MCF 10A (cell line): ENCODE data around the gene RPUSD2. TPM values are rescaled to one million over a fixed set of nuclear protein-coding genes. Genes with fewer than 3 reads are reported as not detected.
A peak's percentile ranks its signal among the peaks of the same experiment; 100 is the strongest.

Experiments used
- BruUV-seq: library from RNA; stranded (reverse); fragments of 400-500 nt; replicated peaks from 2 replicates; lab custom pipeline; 2021; lab: Mats Ljungman, UMichigan
- CTCF ChIA-PET: fragments of 300-600 bp; sonication (Branson Sonifier 250); formaldehyde crosslinking; extraction: SDS; loops from one replicate; lab custom pipeline; 2021; ENCODE audit warnings: antibody characterized with exemption, inconsistent platforms; lab: Yijun Ruan, JAX
- POLR2A ChIA-PET: fragments of 300-600, 350-650 bp; sonication (Branson Sonifier 250); formaldehyde crosslinking; extraction: SDS; loops from one replicate; lab custom pipeline; 2020; ENCODE audit warnings: antibody characterized with exemption, inconsistent platforms; lab: Yijun Ruan, JAX
- DNase-seq: peaks from one replicate; pipeline ENCODE4 v3.0.0-alpha.2; 2018; ENCODE audit not compliant: unreplicated experiment
- H3K27ac Mint-ChIP-seq: one replicate; pipeline ENCODE4 v1.8.0; 2022; ENCODE audit warnings: mild to moderate bottlenecking, low read depth, mixed read lengths; ENCODE audit not compliant: unreplicated experiment
- H3K27me3 Mint-ChIP-seq: one replicate; pipeline ENCODE4 v1.8.0; 2022; ENCODE audit warnings: mixed read lengths; ENCODE audit not compliant: insufficient read depth, unreplicated experiment
- H3K36me3 Mint-ChIP-seq: one replicate; pipeline ENCODE4 v1.8.0; 2022; ENCODE audit warnings: mild to moderate bottlenecking, moderate library complexity, mixed read lengths; ENCODE audit not compliant: insufficient read depth, unreplicated experiment
- H3K4me1 Mint-ChIP-seq: one replicate; pipeline ENCODE4 v1.8.0; 2022; ENCODE audit warnings: mixed read lengths; ENCODE audit not compliant: insufficient read depth, unreplicated experiment
- H3K4me3 Mint-ChIP-seq: one replicate; pipeline ENCODE4 v1.8.0; 2022; ENCODE audit warnings: mild to moderate bottlenecking, moderate library complexity, mixed read lengths; ENCODE audit not compliant: unreplicated experiment
- H3K9me3 Mint-ChIP-seq: one replicate; pipeline ENCODE4 v1.8.0; 2022; ENCODE audit warnings: mixed read lengths; ENCODE audit not compliant: unreplicated experiment
- intact Hi-C: fragments of 100-400 bp; cut with micrococcal nuclease; formaldehyde crosslinking; loops from 2 replicates; pipeline ENCODE4 v1.14.1; 2022
- total RNA-seq: library from RNA; stranded (reverse); gene quantifications from 2 replicates; pipeline ENCODE4 v1.2.3, GENCODE V29; 2022
- TF ChIP-seq, protein P1 (sequence below): fragments of 200-600 bp; IDR thresholded peaks from one replicate; pipeline ENCODE4 v1.8.0; 2022; ENCODE audit warnings: antibody characterized with exemption, mild to moderate bottlenecking; ENCODE audit not compliant: unreplicated experiment

Gene RPUSD2
- total RNA-seq, 1 experiment from 2014 or later, result 13.4 TPM

DNA sequence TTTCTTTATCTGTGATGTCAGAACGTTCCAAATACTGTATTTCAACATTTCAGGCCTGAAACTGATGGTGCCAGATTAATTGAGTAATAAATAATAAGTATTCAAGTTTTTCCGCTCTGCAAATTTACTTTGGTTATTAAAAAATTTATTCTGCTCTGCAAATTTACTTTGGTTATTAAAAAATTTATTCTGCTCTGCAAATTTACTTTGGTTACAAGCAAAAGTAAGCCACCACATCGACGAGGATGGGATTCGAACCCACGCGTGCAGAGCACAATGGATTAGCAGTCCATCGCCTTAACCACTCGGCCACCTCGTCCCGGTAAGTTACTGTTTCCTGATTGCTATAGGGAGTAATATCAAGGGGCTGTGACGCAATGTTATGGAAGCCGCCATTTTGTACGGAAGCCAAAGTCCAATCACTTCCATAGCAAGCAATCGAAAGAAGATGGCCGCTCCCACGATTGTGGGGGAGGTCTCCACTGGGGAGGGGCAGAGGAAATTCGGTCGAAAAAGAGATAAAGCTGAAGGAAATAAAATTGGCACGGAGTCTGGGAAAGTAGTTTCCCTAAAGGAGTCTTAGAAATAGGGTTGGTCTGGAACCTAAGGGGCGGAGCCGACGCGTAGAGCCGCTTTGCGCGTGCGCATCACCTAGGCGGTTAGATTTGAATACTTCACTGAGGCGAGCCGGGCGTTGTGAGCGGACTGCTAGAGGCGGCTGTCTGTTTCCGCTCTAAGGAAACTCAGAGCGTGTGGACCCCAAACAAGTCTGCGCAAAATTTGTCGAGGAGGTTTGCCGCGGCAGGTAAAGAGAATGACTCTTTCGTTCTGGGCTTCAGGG lies 24.7 kb downstream of the RPUSD2 start, which contains the start of gene KNL1:
Gene KNL1 (plus strand): TSS at position 662 of the 841 bp plus-strand sequence. CDS start 8,683 bp downstream, outside the sequence.
- Mint-ChIP-seq H3K27me3 (no peaks in the 10 kb centered on the region), H3K4me3 (peak within 1 kb of the TSS; percentile 89), H3K36me3 (peaks cover 7% of the 10 kb centered on the region), H3K4me1 (peaks cover 11% of the 10 kb centered on the region), H3K27ac (peak within 1 kb of the TSS; percentile 100), H3K9me3 (no peaks in the 10 kb centered on the region)
- intact Hi-C loops, result loop anchor here (2.0 to 10.0 kb wide), 4 partner anchors 29 to 301 kb away; partner anchors contain the start of genes C15orf62, CCDC32, GCHFR and VPS18
- ChIA-PET POLR2A (interaction anchor here (0.7 to 3.1 kb wide), 12 partner anchors 14 to 663 kb away, joined by 3 to 20 read pairs (median 4); partner anchors contain the start of genes CCDC32, RAD51 and RPUSD2), CTCF (interaction anchor here (0.9 kb wide), 1 partner anchor 189 kb away, joined by 3 read pairs; no protein-coding TSS in a partner anchor)
- peak; percentile 95 for DNase-seq
- no TSS peak for BruUV-seq
- TF ChIP-seq, protein P1, sequence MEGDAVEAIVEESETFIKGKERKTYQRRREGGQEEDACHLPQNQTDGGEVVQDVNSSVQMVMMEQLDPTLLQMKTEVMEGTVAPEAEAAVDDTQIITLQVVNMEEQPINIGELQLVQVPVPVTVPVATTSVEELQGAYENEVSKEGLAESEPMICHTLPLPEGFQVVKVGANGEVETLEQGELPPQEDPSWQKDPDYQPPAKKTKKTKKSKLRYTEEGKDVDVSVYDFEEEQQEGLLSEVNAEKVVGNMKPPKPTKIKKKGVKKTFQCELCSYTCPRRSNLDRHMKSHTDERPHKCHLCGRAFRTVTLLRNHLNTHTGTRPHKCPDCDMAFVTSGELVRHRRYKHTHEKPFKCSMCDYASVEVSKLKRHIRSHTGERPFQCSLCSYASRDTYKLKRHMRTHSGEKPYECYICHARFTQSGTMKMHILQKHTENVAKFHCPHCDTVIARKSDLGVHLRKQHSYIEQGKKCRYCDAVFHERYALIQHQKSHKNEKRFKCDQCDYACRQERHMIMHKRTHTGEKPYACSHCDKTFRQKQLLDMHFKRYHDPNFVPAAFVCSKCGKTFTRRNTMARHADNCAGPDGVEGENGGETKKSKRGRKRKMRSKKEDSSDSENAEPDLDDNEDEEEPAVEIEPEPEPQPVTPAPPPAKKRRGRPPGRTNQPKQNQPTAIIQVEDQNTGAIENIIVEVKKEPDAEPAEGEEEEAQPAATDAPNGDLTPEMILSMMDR, result no peak

DNA sequence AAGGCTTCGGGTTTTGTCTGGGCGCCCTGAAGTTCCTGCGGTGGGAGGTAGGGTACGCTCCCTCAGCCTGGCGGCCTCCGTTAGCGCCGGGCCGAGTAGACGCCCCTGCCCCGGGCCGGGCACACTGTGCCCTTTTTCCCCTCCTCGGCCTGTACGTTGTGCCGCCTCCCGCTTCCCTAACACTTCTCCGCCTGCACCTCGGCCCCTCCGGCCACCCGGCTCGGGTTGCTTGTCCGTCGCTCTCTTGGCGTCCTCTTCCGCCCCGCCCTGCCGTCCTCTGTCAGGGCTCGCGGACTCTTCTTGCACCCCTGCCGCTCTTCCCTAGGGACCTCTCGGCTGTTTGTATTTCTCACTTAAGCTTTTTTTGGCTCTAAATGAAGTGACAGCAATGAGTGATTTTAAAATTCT lies 25.3 kb downstream of the RPUSD2 start:
- Mint-ChIP-seq H3K27ac (peak overlapping the region; percentile 100), H3K27me3 (no peaks in the 10 kb centered on the region), H3K9me3 (no peaks in the 10 kb centered on the region), H3K36me3 (peaks cover 7% of the 10 kb centered on the region), H3K4me3 (peak overlapping the region; percentile 89), H3K4me1 (peaks cover 11% of the 10 kb centered on the region)
- TF ChIP-seq, protein P1, result no peak
- peak; percentile 75 for DNase-seq
- intact Hi-C loops, result loop anchor here (2.0 to 10.0 kb wide), 4 partner anchors 30 to 300 kb away; partner anchors contain the start of genes C15orf62, CCDC32, GCHFR and VPS18
- POLR2A ChIA-PET, result interaction anchor here (1.0 to 3.1 kb wide), 9 partner anchors 13 to 662 kb away, joined by 3 to 20 read pairs (median 5); partner anchors contain the start of genes CCDC32, RAD51 and RPUSD2
- no TSS peak for BruUV-seq
- CTCF ChIA-PET, result interaction anchor here (0.7 to 0.9 kb wide), 2 partner anchors 142 to 188 kb away, joined by 3 read pairs; no protein-coding TSS in a partner anchor

DNA sequence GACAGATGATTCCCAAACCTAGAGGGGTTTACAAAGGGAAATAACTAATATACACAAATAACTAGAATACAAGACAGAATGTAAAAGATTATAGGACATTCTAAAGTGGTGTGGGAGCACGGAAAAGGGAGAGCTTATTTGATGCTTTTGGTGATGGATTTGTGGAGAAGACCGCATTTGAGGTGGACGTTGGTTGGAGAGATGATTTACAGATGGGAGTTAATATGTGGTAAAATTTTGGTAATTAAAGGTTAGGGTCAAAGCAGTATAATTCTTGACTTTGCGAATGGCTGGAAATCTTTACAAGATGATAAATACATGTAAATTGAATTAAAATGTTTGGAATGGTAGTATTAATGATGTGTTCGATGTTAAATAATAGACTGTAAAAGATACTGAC lies 26.1 kb downstream of the RPUSD2 start:
- no peak for DNase-seq
- Mint-ChIP-seq H3K4me3 (peak overlapping the region; percentile 89), H3K27me3 (no peaks in the 10 kb centered on the region), H3K27ac (peak overlapping the region; percentile 100), H3K36me3 (peaks cover 7% of the 10 kb centered on the region), H3K9me3 (no peaks in the 10 kb centered on the region), H3K4me1 (peaks cover 10% of the 10 kb centered on the region)
- intact Hi-C loops, result loop anchor here (2.0 to 10.0 kb wide), 3 partner anchors 30 to 300 kb away; partner anchors contain the start of genes C15orf62, CCDC32, GCHFR and VPS18
- TSS peak; percentile 63 for BruUV-seq
- TF ChIP-seq, protein P1, result no peak
- ChIA-PET POLR2A (interaction anchor here (1.0 to 3.1 kb wide), 8 partner anchors 13 to 661 kb away, joined by 3 to 20 read pairs (median 6); partner anchors contain the start of genes CCDC32, RAD51 and RPUSD2), CTCF (interaction anchor here (0.5 to 0.9 kb wide), 2 partner anchors 187 to 263 kb away, joined by 3 read pairs; no protein-coding TSS in a partner anchor)
